K562 (cell line): ENCODE data around the gene GATA2.

Source experiments
- BCL6 ChIP-seq: fragments of 250-450 bp; sonication (Bioruptor Pico); IDR thresholded peaks from 2 replicates; pipeline ENCODE4 v1.4.0; 2020
- CEBPB ChIP-seq: fragments of 450-650 bp; IDR thresholded peaks from 2 replicates; pipeline ENCODE4 v1.6.1; 2016; ENCODE audit warnings: missing genetic modification characterization, missing compliant biosample characterization
- CHD2 ChIP-seq: IDR thresholded peaks from 2 replicates; pipeline ENCODE4 v1.6.1; 2011; ENCODE audit warnings: low read depth, low read length
- EP300 ChIP-seq: IDR thresholded peaks from 2 replicates; pipeline ENCODE4 v1.6.1; 2012; ENCODE audit warnings: low read length, improper control_type of control experiment
- EZH2 ChIP-seq: IDR thresholded peaks from 2 replicates; pipeline ENCODE4 v1.6.1; 2012; ENCODE audit warnings: low read depth, mild to moderate bottlenecking, inconsistent platforms, low read length, borderline replicate concordance
- KAT8 ChIP-seq: fragments of 450-650 bp; IDR thresholded peaks from 2 replicates; pipeline ENCODE4 v1.6.1; 2016; ENCODE audit warnings: low read depth, mild to moderate bottlenecking
- KDM1A ChIP-seq, 2 experiments: fragments of 450-650 bp; IDR thresholded peaks; 2 replicates each; pipeline ENCODE4 v1.6.1; 2016; ENCODE audit warnings: mild to moderate bottlenecking in 2 of 2
- NR3C1 ChIP-seq: sonication (generic); formaldehyde crosslinking; IDR thresholded peaks from 2 replicates; pipeline ENCODE4 v1.8.1; 2022; ENCODE audit warnings: missing genetic modification reagents
- POLR2A ChIP-seq: fragments of 450-650 bp; conservative IDR thresholded peaks from 2 replicates; pipeline ENCODE4 v1.6.1; 2016
- SAFB2 ChIP-seq: fragments of 200-400 bp; formaldehyde crosslinking; IDR thresholded peaks from 2 replicates; pipeline ENCODE4 v1.6.1; 2018; ENCODE audit warnings: borderline replicate concordance, low read length, low read depth, moderate library complexity; ENCODE audit not compliant: severe bottlenecking
- ZNF436 ChIP-seq: fragments of 250-450, 450-650 bp; sonication (Bioruptor Pico); formaldehyde crosslinking; IDR thresholded peaks from 2 replicates; pipeline ENCODE4 v1.7.0; 2020; ENCODE audit warnings: mild to moderate bottlenecking
- TF ChIP-seq, protein P1 (sequence below): fragments of 450-650 bp; IDR thresholded peaks from 2 replicates; pipeline ENCODE4 v1.6.1; 2017; ENCODE audit warnings: antibody characterized with exemption, mild to moderate bottlenecking
- TF ChIP-seq, protein P2 (sequence below): fragments of 450-650 bp; IDR thresholded peaks from 2 replicates; pipeline ENCODE4 v1.6.1; 2016
- TF ChIP-seq, protein P3 (sequence below), 3 experiments: IDR thresholded peaks in 2 of 3; conservative IDR thresholded peaks in 1 of 3; 2 replicates each; pipeline ENCODE4 v1.5.1; 2011 to 2012; ENCODE audit warnings: low read length in 3 of 3, mild to moderate bottlenecking in 3 of 3, control low read depth in 2 of 3, improper control_type of control experiment in 1 of 3, inconsistent platforms in 1 of 3, low read depth in 1 of 3, mixed read lengths in 1 of 3, moderate library complexity in 1 of 3; ENCODE audit not compliant: insufficient read depth in 2 of 3

- TF ChIP-seq CEBPB (no peak), CHD2 (no peak), SAFB2 (no peak), NR3C1 (CRISPR knock-in tag) (no peak), EZH2 (no peak), ZNF436 (CRISPR knock-in tag) (no peak), POLR2A (no peak), KAT8 (no peak), BCL6 (CRISPR knock-in tag) (no peak), KDM1A (IDR thresholded peaks at IDR 0.05) (no peak), EP300 (no peak)
- TF ChIP-seq, protein P1, sequence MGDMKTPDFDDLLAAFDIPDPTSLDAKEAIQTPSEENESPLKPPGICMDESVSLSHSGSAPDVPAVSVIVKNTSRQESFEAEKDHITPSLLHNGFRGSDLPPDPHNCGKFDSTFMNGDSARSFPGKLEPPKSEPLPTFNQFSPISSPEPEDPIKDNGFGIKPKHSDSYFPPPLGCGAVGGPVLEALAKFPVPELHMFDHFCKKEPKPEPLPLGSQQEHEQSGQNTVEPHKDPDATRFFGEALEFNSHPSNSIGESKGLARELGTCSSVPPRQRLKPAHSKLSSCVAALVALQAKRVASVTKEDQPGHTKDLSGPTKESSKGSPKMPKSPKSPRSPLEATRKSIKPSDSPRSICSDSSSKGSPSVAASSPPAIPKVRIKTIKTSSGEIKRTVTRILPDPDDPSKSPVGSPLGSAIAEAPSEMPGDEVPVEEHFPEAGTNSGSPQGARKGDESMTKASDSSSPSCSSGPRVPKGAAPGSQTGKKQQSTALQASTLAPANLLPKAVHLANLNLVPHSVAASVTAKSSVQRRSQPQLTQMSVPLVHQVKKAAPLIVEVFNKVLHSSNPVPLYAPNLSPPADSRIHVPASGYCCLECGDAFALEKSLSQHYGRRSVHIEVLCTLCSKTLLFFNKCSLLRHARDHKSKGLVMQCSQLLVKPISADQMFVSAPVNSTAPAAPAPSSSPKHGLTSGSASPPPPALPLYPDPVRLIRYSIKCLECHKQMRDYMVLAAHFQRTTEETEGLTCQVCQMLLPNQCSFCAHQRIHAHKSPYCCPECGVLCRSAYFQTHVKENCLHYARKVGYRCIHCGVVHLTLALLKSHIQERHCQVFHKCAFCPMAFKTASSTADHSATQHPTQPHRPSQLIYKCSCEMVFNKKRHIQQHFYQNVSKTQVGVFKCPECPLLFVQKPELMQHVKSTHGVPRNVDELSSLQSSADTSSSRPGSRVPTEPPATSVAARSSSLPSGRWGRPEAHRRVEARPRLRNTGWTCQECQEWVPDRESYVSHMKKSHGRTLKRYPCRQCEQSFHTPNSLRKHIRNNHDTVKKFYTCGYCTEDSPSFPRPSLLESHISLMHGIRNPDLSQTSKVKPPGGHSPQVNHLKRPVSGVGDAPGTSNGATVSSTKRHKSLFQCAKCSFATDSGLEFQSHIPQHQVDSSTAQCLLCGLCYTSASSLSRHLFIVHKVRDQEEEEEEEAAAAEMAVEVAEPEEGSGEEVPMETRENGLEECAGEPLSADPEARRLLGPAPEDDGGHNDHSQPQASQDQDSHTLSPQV: no peak
- TF ChIP-seq, protein P2, sequence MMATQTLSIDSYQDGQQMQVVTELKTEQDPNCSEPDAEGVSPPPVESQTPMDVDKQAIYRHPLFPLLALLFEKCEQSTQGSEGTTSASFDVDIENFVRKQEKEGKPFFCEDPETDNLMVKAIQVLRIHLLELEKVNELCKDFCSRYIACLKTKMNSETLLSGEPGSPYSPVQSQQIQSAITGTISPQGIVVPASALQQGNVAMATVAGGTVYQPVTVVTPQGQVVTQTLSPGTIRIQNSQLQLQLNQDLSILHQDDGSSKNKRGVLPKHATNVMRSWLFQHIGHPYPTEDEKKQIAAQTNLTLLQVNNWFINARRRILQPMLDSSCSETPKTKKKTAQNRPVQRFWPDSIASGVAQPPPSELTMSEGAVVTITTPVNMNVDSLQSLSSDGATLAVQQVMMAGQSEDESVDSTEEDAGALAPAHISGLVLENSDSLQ: no peak
- TF ChIP-seq, protein P3, sequence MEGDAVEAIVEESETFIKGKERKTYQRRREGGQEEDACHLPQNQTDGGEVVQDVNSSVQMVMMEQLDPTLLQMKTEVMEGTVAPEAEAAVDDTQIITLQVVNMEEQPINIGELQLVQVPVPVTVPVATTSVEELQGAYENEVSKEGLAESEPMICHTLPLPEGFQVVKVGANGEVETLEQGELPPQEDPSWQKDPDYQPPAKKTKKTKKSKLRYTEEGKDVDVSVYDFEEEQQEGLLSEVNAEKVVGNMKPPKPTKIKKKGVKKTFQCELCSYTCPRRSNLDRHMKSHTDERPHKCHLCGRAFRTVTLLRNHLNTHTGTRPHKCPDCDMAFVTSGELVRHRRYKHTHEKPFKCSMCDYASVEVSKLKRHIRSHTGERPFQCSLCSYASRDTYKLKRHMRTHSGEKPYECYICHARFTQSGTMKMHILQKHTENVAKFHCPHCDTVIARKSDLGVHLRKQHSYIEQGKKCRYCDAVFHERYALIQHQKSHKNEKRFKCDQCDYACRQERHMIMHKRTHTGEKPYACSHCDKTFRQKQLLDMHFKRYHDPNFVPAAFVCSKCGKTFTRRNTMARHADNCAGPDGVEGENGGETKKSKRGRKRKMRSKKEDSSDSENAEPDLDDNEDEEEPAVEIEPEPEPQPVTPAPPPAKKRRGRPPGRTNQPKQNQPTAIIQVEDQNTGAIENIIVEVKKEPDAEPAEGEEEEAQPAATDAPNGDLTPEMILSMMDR (IDR thresholded peaks at IDR 0.05 in 2 of 3, conservative IDR thresholded peaks at IDR 0.05 in 1 of 3; ENCODE audit: insufficient read depth in 2 of 3, low read depth in 1 of 3, low read length in 3 of 3): no peak
These were observed 1.3 kb upstream of the GATA2 start for GRCh38 chr3:128494367-128494650.
